ENCODE results near the gene VMP1.

The VMP1 gene

GRCh38 chr17:59707149-59707970, at the start of gene VMP1, which contains the start of gene PTRH2:
Gene VMP1 (plus strand): TSS chr17:59707654. CDS start chr17:59731447, 23,793 bp downstream.
Gene PTRH2 (minus strand): TSS chr17:59707430. CDS start chr17:59697978, 9,452 bp downstream.
- H3K79me2 ChIP-seq (ENCODE audit: control insufficient read depth, insufficient read depth, low read length, unreplicated experiment) = peaks cover 95% of the 10 kb centered on the region
- H3K4me1 ChIP-seq (ENCODE audit: control insufficient read depth, insufficient read depth, low read length, unreplicated experiment) = peaks cover 20% of the 10 kb centered on the region

GRCh38 chr17:59666235-59666634, 41.2 kb upstream of the VMP1 start:
- Histone ChIP-seq H3K4me3 (ENCODE audit: low read depth, low read length) (no peak overlapping the region), H2AFZ (ENCODE audit: low read length, unreplicated experiment) (no peak overlapping the region), H3K4me1 (ENCODE audit: control insufficient read depth, insufficient read depth, low read length, unreplicated experiment) (peaks cover 77% of the 10 kb centered on the region), H3K79me2 (ENCODE audit: control insufficient read depth, insufficient read depth, low read length, unreplicated experiment) (peaks cover 50% of the 10 kb centered on the region), H3K27ac (ENCODE audit: low read depth, low read length) (no peak overlapping the region), H3K27me3 (ENCODE audit: insufficient read depth, low read length) (no peaks in the 10 kb centered on the region), H3K36me3 (ENCODE audit: insufficient read depth, low read length) (peaks cover 56% of the 10 kb centered on the region)

More at GRCh38 chr17:59707149-59707970, at the start of gene VMP1, which contains the start of gene PTRH2:
- H2AFZ ChIP-seq (ENCODE audit: low read length, unreplicated experiment) = peak within 1 kb of the TSS; percentile 70
- peak within 1 kb of the TSS; percentile 100 for H3K4me3 ChIP-seq (ENCODE audit: low read depth, low read length)
- H3K27ac ChIP-seq (ENCODE audit: low read depth, low read length) = peak within 1 kb of the TSS; percentile 90
- no peaks in the 10 kb centered on the region for H3K27me3 ChIP-seq (ENCODE audit: insufficient read depth, low read length)
- H3K36me3 ChIP-seq (ENCODE audit: insufficient read depth, low read length) = no peaks in the 10 kb centered on the region

GRCh38 chr17:59668816-59669215, 38.6 kb upstream of the VMP1 start:
- H3K79me2 ChIP-seq (ENCODE audit: control insufficient read depth, insufficient read depth, low read length, unreplicated experiment) = peaks cover 48% of the 10 kb centered on the region
- no peak overlapping the region for H2AFZ ChIP-seq (ENCODE audit: low read length, unreplicated experiment)
- peaks cover 46% of the 10 kb centered on the region for H3K36me3 ChIP-seq (ENCODE audit: insufficient read depth, low read length)
- H3K27ac ChIP-seq (ENCODE audit: low read depth, low read length) = peak overlapping the region; percentile 64
- H3K4me3 ChIP-seq (ENCODE audit: low read depth, low read length) = peak overlapping the region; percentile 41; the same call in 1 of the 2 replicates
- H3K4me1 ChIP-seq (ENCODE audit: control insufficient read depth, insufficient read depth, low read length, unreplicated experiment) = peaks cover 68% of the 10 kb centered on the region
- no peaks in the 10 kb centered on the region for H3K27me3 ChIP-seq (ENCODE audit: insufficient read depth, low read length)

GRCh38 chr17:59669411-59669810, 38.0 kb upstream of the VMP1 start:
- H3K27me3 ChIP-seq (ENCODE audit: insufficient read depth, low read length) = no peaks in the 10 kb centered on the region
- H3K79me2 ChIP-seq (ENCODE audit: control insufficient read depth, insufficient read depth, low read length, unreplicated experiment) = peaks cover 51% of the 10 kb centered on the region
- peaks cover 63% of the 10 kb centered on the region for H3K4me1 ChIP-seq (ENCODE audit: control insufficient read depth, insufficient read depth, low read length, unreplicated experiment)
- H3K4me3 ChIP-seq (ENCODE audit: low read depth, low read length) = peak overlapping the region; percentile 41; the same call in 1 of the 2 replicates
- H3K36me3 ChIP-seq (ENCODE audit: insufficient read depth, low read length) = peaks cover 48% of the 10 kb centered on the region
- H3K27ac ChIP-seq (ENCODE audit: low read depth, low read length) = peak overlapping the region; percentile 64
- no peak overlapping the region for H2AFZ ChIP-seq (ENCODE audit: low read length, unreplicated experiment)

- no peak overlapping the region for H2AFZ ChIP-seq (ENCODE audit: low read length, unreplicated experiment)
- peaks cover 58% of the 10 kb centered on the region for H3K4me1 ChIP-seq (ENCODE audit: control insufficient read depth, insufficient read depth, low read length, unreplicated experiment)
- no peak overlapping the region for H3K4me3 ChIP-seq (ENCODE audit: low read depth, low read length)
- H3K27me3 ChIP-seq (ENCODE audit: insufficient read depth, low read length) = no peaks in the 10 kb centered on the region
- peaks cover 51% of the 10 kb centered on the region for H3K79me2 ChIP-seq (ENCODE audit: control insufficient read depth, insufficient read depth, low read length, unreplicated experiment)
- peaks cover 48% of the 10 kb centered on the region for H3K36me3 ChIP-seq (ENCODE audit: insufficient read depth, low read length)
- H3K27ac ChIP-seq (ENCODE audit: low read depth, low read length) = peak overlapping the region; percentile 64; the same call in 1 of the 2 replicates
Observed at GRCh38 chr17:59669944-59670343, 37.5 kb upstream of the VMP1 start.

- peaks cover 50% of the 10 kb centered on the region for H3K36me3 ChIP-seq (ENCODE audit: insufficient read depth, low read length)
- H3K27ac ChIP-seq (ENCODE audit: low read depth, low read length) = no peak overlapping the region
- H2AFZ ChIP-seq (ENCODE audit: low read length, unreplicated experiment) = no peak overlapping the region
- H3K27me3 ChIP-seq (ENCODE audit: insufficient read depth, low read length) = no peaks in the 10 kb centered on the region
- no peak overlapping the region for H3K4me3 ChIP-seq (ENCODE audit: low read depth, low read length)
- peaks cover 47% of the 10 kb centered on the region for H3K4me1 ChIP-seq (ENCODE audit: control insufficient read depth, insufficient read depth, low read length, unreplicated experiment)
- H3K79me2 ChIP-seq (ENCODE audit: control insufficient read depth, insufficient read depth, low read length, unreplicated experiment) = peaks cover 59% of the 10 kb centered on the region
Observed at GRCh38 chr17:59671386-59671785, 36.1 kb upstream of the VMP1 start.

- peaks cover 62% of the 10 kb centered on the region for H3K36me3 ChIP-seq (ENCODE audit: insufficient read depth, low read length)
- H3K4me1 ChIP-seq (ENCODE audit: control insufficient read depth, insufficient read depth, low read length, unreplicated experiment) = peaks cover 14% of the 10 kb centered on the region
Observed at GRCh38 chr17:59675231-59675630, 32.2 kb upstream of the VMP1 start.

GRCh38 chr17:59676716-59677115, 30.7 kb upstream of the VMP1 start:
- peaks cover 77% of the 10 kb centered on the region for H3K36me3 ChIP-seq (ENCODE audit: insufficient read depth, low read length)
- no peak overlapping the region for H3K4me3 ChIP-seq (ENCODE audit: low read depth, low read length)
- no peak overlapping the region for H2AFZ ChIP-seq (ENCODE audit: low read length, unreplicated experiment)
- H3K27ac ChIP-seq (ENCODE audit: low read depth, low read length) = no peak overlapping the region
- peaks cover 3% of the 10 kb centered on the region for H3K4me1 ChIP-seq (ENCODE audit: control insufficient read depth, insufficient read depth, low read length, unreplicated experiment)
- H3K27me3 ChIP-seq (ENCODE audit: insufficient read depth, low read length) = no peaks in the 10 kb centered on the region
- H3K79me2 ChIP-seq (ENCODE audit: control insufficient read depth, insufficient read depth, low read length, unreplicated experiment) = peaks cover 52% of the 10 kb centered on the region

More at GRCh38 chr17:59675231-59675630, 32.2 kb upstream of the VMP1 start:
- Histone ChIP-seq H3K27ac (ENCODE audit: low read depth, low read length) (no peak overlapping the region), H3K79me2 (ENCODE audit: control insufficient read depth, insufficient read depth, low read length, unreplicated experiment) (peaks cover 60% of the 10 kb centered on the region), H3K4me3 (ENCODE audit: low read depth, low read length) (no peak overlapping the region), H2AFZ (ENCODE audit: low read length, unreplicated experiment) (no peak overlapping the region), H3K27me3 (ENCODE audit: insufficient read depth, low read length) (no peaks in the 10 kb centered on the region)

- Histone ChIP-seq H3K79me2 (ENCODE audit: control insufficient read depth, insufficient read depth, low read length, unreplicated experiment) (peaks cover 36% of the 10 kb centered on the region), H3K27me3 (ENCODE audit: insufficient read depth, low read length) (no peaks in the 10 kb centered on the region), H3K27ac (ENCODE audit: low read depth, low read length) (no peak overlapping the region), H3K4me1 (ENCODE audit: control insufficient read depth, insufficient read depth, low read length, unreplicated experiment) (peaks cover 3% of the 10 kb centered on the region), H3K4me3 (ENCODE audit: low read depth, low read length) (no peak overlapping the region), H2AFZ (ENCODE audit: low read length, unreplicated experiment) (no peak overlapping the region), H3K36me3 (ENCODE audit: insufficient read depth, low read length) (peaks cover 87% of the 10 kb centered on the region)
Observed at GRCh38 chr17:59678918-59679317, 28.5 kb upstream of the VMP1 start.

GRCh38 chr17:59680314-59680713, 27.1 kb upstream of the VMP1 start:
- peaks cover 3% of the 10 kb centered on the region for H3K4me1 ChIP-seq (ENCODE audit: control insufficient read depth, insufficient read depth, low read length, unreplicated experiment)
- H3K36me3 ChIP-seq (ENCODE audit: insufficient read depth, low read length) = peaks cover 83% of the 10 kb centered on the region
- H2AFZ ChIP-seq (ENCODE audit: low read length, unreplicated experiment) = no peak overlapping the region
- H3K79me2 ChIP-seq (ENCODE audit: control insufficient read depth, insufficient read depth, low read length, unreplicated experiment) = peaks cover 36% of the 10 kb centered on the region
- H3K4me3 ChIP-seq (ENCODE audit: low read depth, low read length) = no peak overlapping the region
- H3K27ac ChIP-seq (ENCODE audit: low read depth, low read length) = no peak overlapping the region
- H3K27me3 ChIP-seq (ENCODE audit: insufficient read depth, low read length) = no peaks in the 10 kb centered on the region

GRCh38 chr17:59683283-59683682, 24.2 kb upstream of the VMP1 start:
- peaks cover 3% of the 10 kb centered on the region for H3K4me1 ChIP-seq (ENCODE audit: control insufficient read depth, insufficient read depth, low read length, unreplicated experiment)
- no peaks in the 10 kb centered on the region for H3K27me3 ChIP-seq (ENCODE audit: insufficient read depth, low read length)
- no peak overlapping the region for H2AFZ ChIP-seq (ENCODE audit: low read length, unreplicated experiment)
- no peak overlapping the region for H3K4me3 ChIP-seq (ENCODE audit: low read depth, low read length)
- peaks cover 26% of the 10 kb centered on the region for H3K79me2 ChIP-seq (ENCODE audit: control insufficient read depth, insufficient read depth, low read length, unreplicated experiment)
- peaks cover 72% of the 10 kb centered on the region for H3K36me3 ChIP-seq (ENCODE audit: insufficient read depth, low read length)
- H3K27ac ChIP-seq (ENCODE audit: low read depth, low read length) = no peak overlapping the region
